Right cardiac atrium (tissue), 5 donors: ENCODE results near the gene ENTHD1. TPM values are rescaled to one million over a fixed set of nuclear protein-coding genes. Genes with fewer than 3 reads are reported as not detected.

Experiments
- ATAC-seq, 2 donors: fragments of 200-7000 bp; cut with Tn5 transposase; one replicate each; pipeline versions ENCODE4 v1.8.0 to v1.9.1; 2020; ENCODE audit warnings: moderate library complexity in 2 of 2, mild to moderate bottlenecking in 1 of 2
- DNase-seq, 3 donors: peaks; one replicate each; pipeline ENCODE4 v3.0.0-alpha.2; 2020
- H3K27ac ChIP-seq: one replicate; pipeline ENCODE4 v1.5.1; 2013; ENCODE audit warnings: mild to moderate bottlenecking, low read length, control low read depth, moderate library complexity
- H3K27me3 ChIP-seq: one replicate; pipeline ENCODE4 v1.6.1; 2013; ENCODE audit not compliant: control insufficient read depth, insufficient read depth
- H3K4me1 ChIP-seq: one replicate; pipeline ENCODE4 v1.6.1; 2013; ENCODE audit warnings: low read length; ENCODE audit not compliant: control insufficient read depth, insufficient read depth
- H3K4me3 ChIP-seq: one replicate; pipeline ENCODE4 v1.5.1; 2013; ENCODE audit warnings: low read length, control low read depth
- H3K9me3 ChIP-seq: one replicate; pipeline ENCODE4 v1.6.1; 2013; ENCODE audit warnings: low read length; ENCODE audit not compliant: control insufficient read depth
- WGBS: extraction: QIAGEN DNeasy Blood & Tissue Kit; methylation state at CpG from one replicate; pipeline ENCODE4 v1.1.7; 2013; 5-methylcytosine and 5-hydroxymethylcytosine counted together
- intact Hi-C, 4 donors: fragments of 100-400 bp; cut with DNase I; formaldehyde crosslinking; loops; one replicate each; pipeline versions ENCODE4 v1.11.0 to v1.14.0; 2022 to 2023
- polyA plus RNA-seq: library from polyadenylated mRNA; stranded (reverse); fragments of 200-250 nt; gene quantifications from one replicate; pipeline ENCODE4 v1.2.3, GENCODE V29; 2013
- total RNA-seq, 4 donors: library from RNA; stranded (reverse); fragmentation: NEBNext Ultra II Directional; extraction: Animal tissue kit (Norgen Biotek cat#: 25700); gene quantifications; one replicate each; pipeline ENCODE4 v1.2.1, GENCODE V29; 2021
- donor health status: healthy with polysubstance abuse.
- donor health status: DM: no; HTN: yes; CAD: no.
- donor health status: DM: no; HTN: no; CAD: no.
- donor health status: DM: no; HTN: yes; CAD: no; lungs with severe emphysema.
- donor health status: DM: yes; HTN: yes; CAD: no.

The ENTHD1 gene
- total and polyA plus RNA-seq, 5 donors, result 0.02 TPM; not detected in 4

DNA sequence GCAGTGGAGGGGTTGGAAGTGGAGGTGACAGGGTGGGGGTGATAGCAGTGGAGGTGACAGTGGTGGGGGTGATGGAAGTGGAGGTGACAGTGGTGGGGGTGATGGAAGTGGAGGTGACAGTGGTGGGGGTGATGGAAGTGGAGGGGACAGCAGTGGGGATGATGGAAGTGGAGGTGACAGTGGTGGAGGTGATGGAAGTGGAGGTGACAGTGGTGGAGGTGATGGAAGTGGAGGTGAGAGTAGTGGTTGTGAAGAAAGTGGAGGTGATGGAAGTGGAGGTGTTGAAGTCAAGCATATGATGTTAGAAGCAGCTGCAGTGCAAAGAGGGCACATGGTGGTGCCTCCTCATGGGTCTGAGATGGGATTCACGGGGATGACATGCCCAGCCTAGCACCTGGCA is 181.5 kb downstream of the ENTHD1 start:
- ATAC-seq (no peak), DNase-seq (no peak)
- no peak overlapping the region for H3K27ac ChIP-seq
- H3K4me3 ChIP-seq, result no peak overlapping the region
- intact Hi-C loops, result no loop called here
- no peaks in the 10 kb centered on the region for H3K9me3 ChIP-seq
- no peaks in the 10 kb centered on the region for H3K4me1 ChIP-seq
- 81% methylated on average over 1 of the region's 1 CpG for WGBS
- H3K27me3 ChIP-seq, result no peaks in the 10 kb centered on the region

DNA sequence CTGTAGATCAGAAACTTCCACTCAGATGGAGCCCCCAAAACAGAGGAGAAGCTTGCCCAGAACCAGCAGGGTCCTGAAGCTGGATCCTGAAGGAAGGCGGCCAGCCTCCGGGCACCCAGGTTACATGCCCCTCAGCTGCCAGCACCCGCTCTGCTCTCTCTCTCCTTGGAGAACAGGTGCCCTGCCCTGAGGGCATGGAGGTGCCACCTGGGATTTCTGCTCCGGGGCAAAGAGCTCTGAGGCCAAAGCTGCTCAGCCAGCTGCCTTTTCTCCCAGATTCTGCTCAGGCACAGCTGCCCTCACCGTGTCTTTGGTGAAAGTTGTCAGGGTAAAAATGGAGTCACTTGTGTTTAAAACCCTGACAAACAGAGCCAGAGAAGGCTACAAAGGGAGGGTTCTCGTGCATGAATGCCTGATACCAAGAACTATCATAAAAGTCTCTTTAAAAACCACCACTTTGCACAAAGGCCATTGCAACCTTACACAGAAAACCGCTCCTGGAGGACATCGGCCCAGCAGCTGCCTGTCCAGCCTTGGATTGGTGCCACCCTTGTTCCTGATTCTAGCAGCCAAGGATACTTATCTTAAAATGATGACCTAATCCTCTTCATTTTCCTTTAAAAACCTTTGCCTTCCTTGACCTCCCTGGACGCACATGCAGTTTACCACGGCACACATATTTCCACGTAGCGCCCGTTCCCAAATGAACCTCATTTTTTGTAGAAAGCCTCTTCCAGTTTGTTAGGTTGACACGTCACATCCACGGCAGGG is 183.0 kb downstream of the ENTHD1 start:
- Histone ChIP-seq H3K9me3 (no peaks in the 10 kb centered on the region), H3K27ac (no peak overlapping the region), H3K4me3 (no peak overlapping the region), H3K4me1 (no peaks in the 10 kb centered on the region), H3K27me3 (no peaks in the 10 kb centered on the region)
- ATAC-seq, result no peak
- intact Hi-C loops, result no loop called here
- peak in 2 of 3 donors; percentile 34 to 72 for DNase-seq
- WGBS, result 44% methylated on average over 15 of the region's 15 CpGs

DNA sequence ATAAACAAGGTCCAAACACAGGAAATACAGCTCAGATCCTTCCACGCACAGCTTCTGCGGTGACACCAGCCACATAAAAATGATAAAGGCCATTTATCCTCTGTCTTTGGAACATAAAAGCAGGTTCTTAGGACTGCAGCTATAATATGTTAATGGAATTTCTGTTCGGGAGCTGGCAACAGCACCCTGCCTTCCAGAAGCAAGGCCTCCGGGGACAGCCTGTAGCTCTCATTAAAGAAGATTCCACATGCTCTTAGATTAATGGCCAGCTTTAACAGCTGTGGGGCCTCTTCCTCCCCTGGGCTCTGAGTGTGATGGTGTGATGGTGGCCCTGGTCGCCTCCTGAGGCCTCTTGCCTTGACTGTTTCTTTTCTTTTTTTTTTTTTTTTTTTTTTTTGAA is 185.7 kb downstream of the ENTHD1 start:
- DNase-seq (no peak), ATAC-seq (no peak)
- no peaks in the 10 kb centered on the region for H3K4me1 ChIP-seq
- H3K27me3 ChIP-seq, result no peaks in the 10 kb centered on the region
- H3K9me3 ChIP-seq, result no peaks in the 10 kb centered on the region
- intact Hi-C loops, result no loop called here
- WGBS, result 66% methylated on average over 5 of the region's 5 CpGs
- no peak overlapping the region for H3K4me3 ChIP-seq
- no peak overlapping the region for H3K27ac ChIP-seq

DNA sequence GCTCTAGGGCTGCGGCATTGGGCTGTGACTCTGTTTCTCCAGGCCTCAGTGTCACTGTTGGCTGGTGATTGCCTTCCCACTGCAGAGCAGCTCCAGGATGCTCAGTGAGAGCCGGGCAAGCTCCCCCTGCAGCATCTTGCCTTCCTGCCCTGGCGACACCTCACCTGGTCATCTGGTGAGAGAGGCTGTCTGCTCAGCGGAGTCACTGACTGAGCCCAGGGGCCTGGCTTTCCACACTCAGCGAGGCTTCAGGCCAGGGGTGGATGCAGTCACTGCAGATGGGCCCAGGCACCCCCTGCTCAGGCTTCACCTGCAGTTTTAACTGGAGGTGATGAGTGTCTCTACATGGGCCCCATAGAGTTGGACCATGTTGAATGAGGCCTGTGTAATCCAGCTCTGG is 186.2 kb downstream of the ENTHD1 start:
- no peak for DNase-seq
- Histone ChIP-seq H3K4me3 (no peak overlapping the region), H3K27ac (no peak overlapping the region), H3K4me1 (no peaks in the 10 kb centered on the region), H3K9me3 (no peaks in the 10 kb centered on the region), H3K27me3 (no peaks in the 10 kb centered on the region)
- 92% methylated on average over 5 of the region's 5 CpGs for WGBS
- ATAC-seq, result no peak
- intact Hi-C loops, result no loop called here

DNA sequence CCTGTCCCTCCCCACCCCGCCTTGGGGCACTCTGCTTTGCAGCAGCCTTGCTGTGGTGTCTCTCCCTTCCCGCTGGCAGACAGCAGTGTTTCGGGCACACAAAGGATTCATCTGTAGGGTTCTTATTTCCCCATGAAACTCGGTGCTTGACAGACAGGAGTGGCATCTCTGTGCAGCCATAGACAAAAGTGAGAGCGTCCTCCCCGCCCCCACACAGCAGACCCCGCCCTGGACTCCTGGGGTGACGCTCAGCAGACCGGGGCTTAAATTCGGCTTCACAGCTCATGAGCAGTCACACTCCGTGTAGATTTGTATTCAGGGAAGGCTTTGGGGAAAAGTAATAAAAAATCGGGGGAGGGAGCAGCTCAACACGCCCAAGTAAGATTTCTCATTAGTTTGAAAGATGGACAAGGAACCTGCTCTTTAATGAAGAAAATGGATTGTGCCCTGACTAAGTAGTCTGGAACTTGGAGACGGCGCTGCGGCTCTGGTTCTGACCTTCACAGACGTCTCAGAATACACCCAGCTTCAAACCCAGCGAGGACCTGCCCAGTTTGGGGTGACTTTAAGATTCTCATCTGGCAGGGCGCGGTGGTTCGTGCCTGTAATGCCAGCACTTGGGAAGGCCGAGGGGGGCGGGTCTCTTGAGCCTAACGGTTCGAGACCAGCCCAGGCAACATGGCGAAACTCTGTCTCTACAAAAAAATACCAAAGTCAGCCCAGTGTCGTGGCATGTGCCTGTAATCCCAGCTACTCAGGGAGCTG is 187.0 kb downstream of the ENTHD1 start:
- WGBS, result 76% methylated on average over 27 of the region's 27 CpGs
- Histone ChIP-seq H3K4me1 (no peaks in the 10 kb centered on the region), H3K27ac (no peak overlapping the region), H3K27me3 (no peaks in the 10 kb centered on the region), H3K4me3 (no peak overlapping the region), H3K9me3 (no peaks in the 10 kb centered on the region)
- ATAC-seq (no peak), DNase-seq (no peak)
- intact Hi-C loops, result no loop called here

DNA sequence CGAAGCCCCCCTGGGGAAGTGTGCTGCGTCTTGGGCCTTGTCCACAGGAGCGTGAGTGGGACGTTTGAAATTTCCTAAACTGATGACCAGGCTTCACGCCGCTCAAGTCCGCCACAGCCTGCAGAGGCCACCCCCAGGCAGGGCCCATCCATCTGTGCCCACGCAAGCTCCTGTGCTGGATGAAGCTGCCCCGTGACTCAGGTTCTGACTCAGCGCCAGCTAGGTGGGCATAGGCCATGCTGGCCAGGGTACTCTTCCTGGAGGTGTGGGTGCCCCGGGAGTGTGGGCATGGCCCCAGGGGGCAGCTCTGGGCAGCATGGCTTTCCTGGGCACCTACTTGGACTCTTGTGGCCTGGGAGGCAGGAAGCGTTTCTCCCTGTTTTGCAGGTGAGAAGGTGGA is 188.2 kb downstream of the ENTHD1 start:
- intact Hi-C loops, result no loop called here
- ATAC-seq (no peak), DNase-seq (no peak)
- Histone ChIP-seq H3K9me3 (no peaks in the 10 kb centered on the region), H3K4me1 (no peaks in the 10 kb centered on the region), H3K27ac (no peak overlapping the region), H3K27me3 (no peaks in the 10 kb centered on the region), H3K4me3 (no peak overlapping the region)
- WGBS, result 90% methylated on average over 12 of the region's 12 CpGs

DNA sequence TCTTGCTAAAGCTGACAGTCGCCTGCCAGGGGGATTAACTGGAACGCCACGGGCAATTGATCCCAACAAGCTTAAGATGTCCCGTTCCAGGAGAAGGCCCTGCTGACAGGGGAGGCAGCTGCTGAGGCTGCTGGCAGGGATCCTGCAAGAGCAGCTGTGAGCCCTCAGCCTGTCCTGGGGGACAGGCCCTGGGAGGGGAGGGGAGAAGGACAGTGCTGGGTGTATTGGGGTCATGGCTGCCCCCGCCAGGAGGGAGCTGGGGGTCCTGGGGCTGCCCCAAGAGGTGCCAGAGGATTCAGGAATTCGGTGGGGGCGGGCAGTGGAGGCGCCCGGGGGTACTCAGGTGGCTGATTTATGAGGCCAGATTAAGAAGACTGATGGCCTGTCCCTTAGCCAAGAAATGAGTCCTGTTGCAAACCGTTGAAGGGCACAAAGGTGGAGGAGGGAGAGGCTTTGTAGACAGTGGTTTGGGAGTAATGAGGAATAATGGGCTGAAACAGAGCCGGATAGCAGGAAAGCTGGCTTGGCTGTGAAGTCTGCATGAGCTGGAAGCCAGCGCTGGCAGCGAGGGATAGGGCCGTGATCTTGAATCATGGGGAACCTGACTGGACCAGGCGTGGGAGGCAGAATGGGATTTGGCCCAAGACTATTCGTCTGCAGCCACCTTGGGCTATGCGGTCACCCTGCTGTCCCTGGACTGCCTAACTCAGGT is 189.5 kb downstream of the ENTHD1 start:
- 50% methylated on average over 17 of the region's 17 CpGs for WGBS
- Histone ChIP-seq H3K27ac (no peak overlapping the region), H3K9me3 (no peaks in the 10 kb centered on the region), H3K4me1 (no peaks in the 10 kb centered on the region), H3K27me3 (no peaks in the 10 kb centered on the region), H3K4me3 (no peak overlapping the region)
- intact Hi-C loops, result no loop called here
- ATAC-seq (peak; percentile 47 to 59), DNase-seq (peak; percentile 40 to 69 (median 69))

DNA sequence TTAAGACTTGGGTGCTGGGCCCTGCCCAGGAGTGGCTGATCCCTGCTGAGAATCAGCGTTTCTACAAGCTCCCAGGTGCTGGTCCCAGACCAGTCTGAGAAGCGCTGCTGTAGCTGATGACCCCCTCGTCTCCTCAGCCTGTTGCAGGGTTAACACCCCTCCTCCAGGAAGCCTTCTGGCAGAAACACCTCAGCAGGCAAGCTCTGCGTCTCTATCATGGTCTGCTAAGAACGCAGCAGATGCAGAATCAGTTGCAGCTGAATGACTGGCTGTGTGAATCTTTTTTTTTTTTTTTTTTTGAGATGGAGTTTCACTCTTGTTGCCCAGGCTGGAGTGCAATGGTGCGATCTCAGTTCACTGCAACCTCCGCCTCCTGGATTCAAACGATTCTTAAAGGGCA is 190.5 kb downstream of the ENTHD1 start:
- 59% methylated on average over 8 of the region's 8 CpGs for WGBS
- no peaks in the 10 kb centered on the region for H3K27me3 ChIP-seq
- H3K4me3 ChIP-seq, result no peak overlapping the region
- ATAC-seq (no peak), DNase-seq (no peak)
- no peak overlapping the region for H3K27ac ChIP-seq
- intact Hi-C loops, result no loop called here
- no peaks in the 10 kb centered on the region for H3K9me3 ChIP-seq
- H3K4me1 ChIP-seq, result no peaks in the 10 kb centered on the region

DNA sequence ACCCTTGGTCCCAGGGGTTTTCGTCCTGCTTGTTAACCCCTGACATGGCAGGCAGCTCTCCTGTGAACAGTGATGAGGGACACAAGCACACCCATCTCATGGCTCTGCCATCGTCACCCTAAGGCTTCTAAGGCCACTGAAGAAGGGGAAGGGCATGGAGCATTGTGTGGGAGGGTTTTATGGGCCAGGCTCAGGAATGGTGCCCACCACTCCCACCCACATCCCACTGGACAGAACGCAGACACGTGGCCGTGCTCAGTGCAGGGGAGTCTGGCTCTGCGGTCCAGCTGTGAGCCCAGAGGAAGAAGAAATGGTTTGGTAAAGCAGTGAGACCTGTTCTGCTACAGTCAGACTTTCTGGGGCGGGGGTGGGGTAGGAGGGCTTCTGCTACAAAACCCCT is 193.0 kb downstream of the ENTHD1 start:
- intact Hi-C loops, result no loop called here
- Histone ChIP-seq H3K27me3 (no peaks in the 10 kb centered on the region), H3K9me3 (no peaks in the 10 kb centered on the region), H3K4me3 (no peak overlapping the region), H3K4me1 (no peaks in the 10 kb centered on the region), H3K27ac (no peak overlapping the region)
- WGBS, result 67% methylated on average over 7 of the region's 7 CpGs
- ATAC-seq (no peak), DNase-seq (peak in 1 of 3 donors; percentile 10)

DNA sequence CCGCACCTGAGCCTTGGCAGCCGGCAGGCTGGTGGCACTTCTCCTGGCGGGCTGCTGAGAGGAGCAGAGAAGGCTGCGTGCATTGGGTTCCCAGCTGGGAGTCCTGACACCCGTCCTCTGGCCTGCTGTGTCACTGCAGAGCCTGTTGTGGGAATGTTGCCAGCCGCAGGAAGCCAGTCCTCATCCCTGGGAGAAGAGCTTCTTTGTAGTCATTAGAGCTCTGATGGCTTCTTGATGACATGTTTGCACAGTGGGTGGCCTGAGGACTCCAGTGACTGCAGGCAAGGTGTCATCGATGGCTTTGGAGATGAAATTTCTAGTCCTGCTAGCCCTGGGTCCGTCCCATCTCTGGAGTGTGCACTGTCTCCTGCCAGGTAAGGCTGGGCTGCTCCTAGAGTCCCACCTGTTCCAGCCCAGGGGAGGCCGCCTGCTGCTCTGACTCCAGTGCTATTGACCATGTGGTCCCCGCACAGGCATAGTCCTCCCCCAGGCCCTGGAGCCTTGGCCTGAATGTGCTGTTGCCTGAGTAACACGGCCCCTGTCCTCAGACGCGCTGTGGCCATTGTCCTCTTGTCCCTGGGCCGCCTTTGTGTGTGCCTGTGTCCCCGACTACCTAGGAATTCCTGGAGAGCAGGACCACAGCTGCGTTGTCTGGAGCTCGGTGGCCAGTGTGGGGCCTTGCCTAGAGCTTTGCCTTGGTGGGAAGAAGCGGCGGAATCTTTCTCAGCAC is 193.8 kb downstream of the ENTHD1 start:
- WGBS, result 79% methylated on average over 19 of the region's 19 CpGs
- no peak overlapping the region for H3K27ac ChIP-seq
- intact Hi-C loops, result no loop called here
- no peak overlapping the region for H3K4me3 ChIP-seq
- no peaks in the 10 kb centered on the region for H3K9me3 ChIP-seq
- ATAC-seq (no peak), DNase-seq (peak in 1 of 3 donors; percentile 24)
- H3K4me1 ChIP-seq, result no peaks in the 10 kb centered on the region
- H3K27me3 ChIP-seq, result no peaks in the 10 kb centered on the region
